Type B pancreatic cell (in vitro differentiated cells): ENCODE data around the gene PRSS57. TPM values are rescaled to one million over a fixed set of nuclear protein-coding genes. Genes with fewer than 3 reads are reported as not detected.

Source experiments
- DNase-seq: peaks from one replicate; pipeline ENCODE4 v3.0.0; 2021; ENCODE audit warnings: mixed read lengths; ENCODE audit not compliant: unreplicated experiment; ENCODE audit errors: extremely low spot score
- H3K27ac Mint-ChIP-seq: 2 replicates; pipeline ENCODE4 v1.8.0; 2021; ENCODE audit warnings: mild to moderate bottlenecking, mixed read lengths
- H3K27me3 Mint-ChIP-seq: 2 replicates; pipeline ENCODE4 v1.8.0; 2021; ENCODE audit warnings: mixed read lengths
- H3K36me3 Mint-ChIP-seq: 2 replicates; pipeline ENCODE4 v1.8.0; 2021; ENCODE audit warnings: mixed read lengths
- H3K4me1 Mint-ChIP-seq: one replicate; pipeline ENCODE4 v1.8.0; 2021; ENCODE audit warnings: mixed read lengths; ENCODE audit not compliant: unreplicated experiment
- H3K4me3 Mint-ChIP-seq: 2 replicates; pipeline ENCODE4 v1.8.0; 2021; ENCODE audit warnings: mild to moderate bottlenecking, mixed read lengths
- H3K9me3 Mint-ChIP-seq: 2 replicates; pipeline ENCODE4 v1.8.0; 2021; ENCODE audit warnings: mixed read lengths
- total RNA-seq: library from RNA; stranded (reverse); gene quantifications from 2 replicates; pipeline ENCODE4 v1.2.1, GENCODE V29; 2021; ENCODE audit warnings: low replicate concordance
- TF ChIP-seq, protein P1 (sequence below): fragments of 200-600 bp; sonication (generic); conservative IDR thresholded peaks from 2 replicates; pipeline ENCODE4 v1.5.0; 2021; ENCODE audit warnings: antibody characterized with exemption, mild to moderate bottlenecking

PRSS57 gene
- total RNA-seq, 1 donor from 2014 or later = not detected

DNA sequence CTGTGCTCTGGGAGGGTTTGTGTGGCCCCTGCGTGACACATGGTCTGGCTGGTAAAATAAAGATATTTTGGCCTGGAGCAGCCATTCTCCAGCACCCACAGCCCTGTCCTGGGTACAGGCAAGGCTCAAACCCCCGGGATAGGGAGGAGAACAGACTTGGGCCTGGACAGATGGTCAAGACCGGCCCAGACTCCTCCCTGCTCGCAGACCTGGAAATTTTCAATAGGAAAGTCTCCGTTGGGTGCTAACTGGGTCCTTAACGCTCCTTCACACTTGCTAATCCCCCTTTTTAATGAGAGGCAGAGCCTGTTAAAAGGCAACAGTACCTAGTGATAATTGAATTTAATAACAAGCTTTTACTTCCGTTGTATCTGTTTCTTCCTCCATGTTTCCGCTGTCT lies 16.0 kb upstream of the PRSS57 start:
- peak overlapping the region; percentile 74 for H3K4me3 Mint-ChIP-seq
- TF ChIP-seq, protein P1, sequence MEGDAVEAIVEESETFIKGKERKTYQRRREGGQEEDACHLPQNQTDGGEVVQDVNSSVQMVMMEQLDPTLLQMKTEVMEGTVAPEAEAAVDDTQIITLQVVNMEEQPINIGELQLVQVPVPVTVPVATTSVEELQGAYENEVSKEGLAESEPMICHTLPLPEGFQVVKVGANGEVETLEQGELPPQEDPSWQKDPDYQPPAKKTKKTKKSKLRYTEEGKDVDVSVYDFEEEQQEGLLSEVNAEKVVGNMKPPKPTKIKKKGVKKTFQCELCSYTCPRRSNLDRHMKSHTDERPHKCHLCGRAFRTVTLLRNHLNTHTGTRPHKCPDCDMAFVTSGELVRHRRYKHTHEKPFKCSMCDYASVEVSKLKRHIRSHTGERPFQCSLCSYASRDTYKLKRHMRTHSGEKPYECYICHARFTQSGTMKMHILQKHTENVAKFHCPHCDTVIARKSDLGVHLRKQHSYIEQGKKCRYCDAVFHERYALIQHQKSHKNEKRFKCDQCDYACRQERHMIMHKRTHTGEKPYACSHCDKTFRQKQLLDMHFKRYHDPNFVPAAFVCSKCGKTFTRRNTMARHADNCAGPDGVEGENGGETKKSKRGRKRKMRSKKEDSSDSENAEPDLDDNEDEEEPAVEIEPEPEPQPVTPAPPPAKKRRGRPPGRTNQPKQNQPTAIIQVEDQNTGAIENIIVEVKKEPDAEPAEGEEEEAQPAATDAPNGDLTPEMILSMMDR = no peak
- H3K36me3 Mint-ChIP-seq = peaks cover 5% of the 10 kb centered on the region
- no peaks in the 10 kb centered on the region for H3K27me3 Mint-ChIP-seq
- DNase-seq = no peak
- peak overlapping the region; percentile 8 for H3K27ac Mint-ChIP-seq
- H3K9me3 Mint-ChIP-seq = no peaks in the 10 kb centered on the region
- H3K4me1 Mint-ChIP-seq = peaks cover 10% of the 10 kb centered on the region

DNA sequence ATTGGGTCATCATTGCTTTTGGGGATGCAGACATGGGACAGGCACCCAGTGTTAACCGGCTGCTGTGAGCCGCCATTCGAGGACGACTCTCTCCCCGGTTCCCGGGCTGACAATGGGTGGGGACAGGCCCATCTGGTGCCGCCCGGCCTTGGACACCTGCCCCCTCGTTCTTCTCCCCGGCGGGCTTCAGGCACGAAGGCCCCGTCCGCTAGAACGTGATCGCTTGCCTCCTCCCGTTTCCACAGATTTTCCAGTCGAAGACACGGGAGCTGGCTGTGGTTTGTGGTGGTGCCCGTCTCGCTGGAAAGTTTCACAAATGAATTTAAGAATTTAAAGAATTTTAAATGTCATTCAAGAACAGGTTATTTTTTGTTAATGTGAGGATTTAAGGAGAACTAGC lies 15.5 kb upstream of the PRSS57 start:
- Mint-ChIP-seq H3K4me3 (peak overlapping the region; percentile 74), H3K36me3 (peaks cover 3% of the 10 kb centered on the region), H3K27ac (peak overlapping the region; percentile 8), H3K27me3 (no peaks in the 10 kb centered on the region), H3K4me1 (peaks cover 10% of the 10 kb centered on the region), H3K9me3 (no peaks in the 10 kb centered on the region)
- TF ChIP-seq, protein P1 = no peak
- no peak for DNase-seq

DNA sequence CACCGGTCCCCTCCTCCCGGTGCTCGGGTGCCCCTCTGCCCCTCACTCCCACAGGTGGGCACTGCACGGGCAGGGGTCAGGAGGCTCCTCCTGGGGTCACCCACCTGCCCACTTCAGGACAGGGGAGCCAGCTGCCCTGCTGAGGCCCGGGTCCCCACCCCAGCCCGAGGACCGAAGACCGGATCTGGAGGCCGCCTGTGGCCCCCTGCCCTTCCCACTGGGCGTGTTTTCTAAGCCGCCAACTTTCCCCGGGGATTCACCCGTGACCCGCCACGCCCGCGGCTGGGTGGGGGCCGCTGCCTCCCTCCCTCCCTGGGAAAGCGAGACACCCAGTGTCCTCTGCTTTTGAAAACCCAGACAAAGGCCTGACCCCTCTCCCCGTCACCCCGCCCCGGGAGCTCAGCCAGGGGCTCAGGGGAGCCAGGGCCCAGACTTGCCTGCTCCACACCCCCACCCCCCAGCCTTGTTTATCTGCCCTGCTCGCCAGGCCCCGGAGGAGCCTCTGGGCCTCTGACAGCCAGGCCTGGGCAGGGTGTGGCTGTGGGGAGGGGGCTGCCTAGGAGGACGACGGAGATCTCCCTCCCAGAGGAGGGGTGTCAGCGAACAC lies 14.8 kb upstream of the PRSS57 start:
- Mint-ChIP-seq H3K36me3 (no peaks in the 10 kb centered on the region), H3K27me3 (no peaks in the 10 kb centered on the region), H3K4me1 (peaks cover 10% of the 10 kb centered on the region), H3K27ac (no peak overlapping the region), H3K9me3 (no peaks in the 10 kb centered on the region), H3K4me3 (no peak overlapping the region)
- no peak for DNase-seq
- TF ChIP-seq, protein P1 = no peak

DNA sequence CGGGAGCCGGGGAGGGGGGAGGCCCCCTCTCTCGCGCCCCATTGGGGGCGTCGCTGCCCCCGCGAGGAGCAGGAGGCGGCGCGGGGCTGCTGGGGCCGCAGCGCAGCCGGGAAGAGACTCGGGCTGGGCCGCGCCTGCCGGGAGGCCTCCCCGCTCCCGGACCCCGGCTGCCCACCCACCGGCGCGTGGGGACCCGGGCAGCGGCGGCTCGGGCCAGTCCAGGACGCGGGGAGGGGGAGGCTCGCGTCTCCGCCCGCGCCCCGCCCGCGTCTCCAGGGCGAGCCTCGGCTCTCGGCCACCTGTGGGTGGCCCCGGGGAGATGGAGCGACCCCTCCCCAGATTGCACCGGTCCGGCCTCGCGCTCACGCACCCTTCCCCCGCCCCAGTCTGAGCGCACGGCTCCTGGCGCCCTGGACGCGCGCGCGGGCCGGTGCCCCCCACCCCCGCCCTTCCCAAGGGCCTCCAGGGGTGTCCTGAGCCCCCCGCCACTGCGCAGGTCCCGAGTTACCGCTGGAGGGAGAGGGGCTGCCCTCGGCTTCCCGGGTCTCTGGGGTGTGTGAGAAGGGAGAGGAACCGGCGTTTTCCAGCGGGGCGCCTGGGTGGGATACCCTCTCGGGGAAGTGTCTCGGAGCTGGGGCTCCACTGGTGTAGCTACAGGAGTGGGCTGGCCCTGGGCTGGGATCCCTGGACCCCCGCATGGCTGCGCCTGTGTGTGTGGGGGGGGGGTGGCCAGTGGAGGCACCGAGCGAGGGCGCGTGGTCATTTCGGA lies 14.1 kb upstream of the PRSS57 start:
- no peaks in the 10 kb centered on the region for H3K36me3 Mint-ChIP-seq
- peak overlapping the region; percentile 73 for H3K4me3 Mint-ChIP-seq
- H3K4me1 Mint-ChIP-seq = peaks cover 10% of the 10 kb centered on the region
- no peak for DNase-seq
- no peaks in the 10 kb centered on the region for H3K27me3 Mint-ChIP-seq
- no peaks in the 10 kb centered on the region for H3K9me3 Mint-ChIP-seq
- TF ChIP-seq, protein P1 = no peak
- H3K27ac Mint-ChIP-seq = no peak overlapping the region

DNA sequence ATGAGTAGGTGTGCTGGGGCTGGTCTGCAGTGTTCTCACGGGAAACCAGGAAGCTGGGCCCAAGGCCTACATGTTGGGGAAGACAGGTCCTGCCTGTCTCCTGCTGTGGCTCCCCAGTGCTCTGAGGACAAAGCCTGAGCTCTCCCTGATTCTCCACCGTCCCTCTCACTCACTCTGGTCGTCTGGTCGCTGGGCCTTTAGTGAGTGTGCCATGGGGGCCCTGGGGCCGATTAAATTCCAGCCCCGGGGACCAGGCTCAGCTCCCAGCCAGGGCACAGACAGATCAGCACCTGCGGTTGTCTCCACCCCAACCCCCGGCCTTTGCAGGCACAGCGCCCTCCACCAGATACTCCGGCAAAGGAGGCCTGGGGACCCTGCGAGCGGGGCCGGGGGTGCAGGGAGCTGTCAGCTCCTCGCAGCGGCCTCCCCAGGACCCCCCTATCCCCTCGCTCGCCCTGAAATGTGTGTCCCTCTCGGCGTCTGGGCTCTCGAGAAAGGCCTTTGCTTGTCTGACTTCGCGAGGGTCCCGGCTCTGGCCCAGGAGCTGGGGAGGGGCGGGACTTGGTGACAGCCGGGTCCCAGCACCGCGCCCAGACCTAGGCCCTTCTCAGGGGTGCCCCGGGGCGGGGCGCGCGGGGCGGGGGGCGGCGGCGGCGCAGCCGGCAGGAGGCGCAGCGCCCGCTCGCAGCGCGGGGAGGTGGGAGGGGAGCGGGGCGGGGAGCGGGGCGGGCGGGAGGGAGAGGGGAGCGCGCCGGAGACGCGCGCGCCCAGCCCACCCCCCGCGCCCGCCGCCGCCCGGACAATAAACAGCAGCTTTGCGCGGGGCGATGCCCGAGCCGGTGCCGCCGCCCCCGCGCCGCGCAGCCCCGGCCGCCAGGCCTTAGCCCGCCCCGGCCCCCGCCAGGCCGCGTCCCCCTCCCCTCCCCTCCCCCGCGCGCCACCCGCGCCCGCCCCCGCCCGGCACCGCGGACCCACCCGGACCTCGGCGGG lies 13.2 kb upstream of the PRSS57 start, which contains the start of gene PALM:
PALM (plus strand) TSS at position 782 of the 990 bp plus-strand sequence. CDS start 212 bp downstream, outside the sequence.
- Mint-ChIP-seq H3K9me3 (no peaks in the 10 kb centered on the region), H3K4me1 (peaks cover 10% of the 10 kb centered on the region), H3K4me3 (peak within 1 kb of the TSS; percentile 82), H3K36me3 (no peaks in the 10 kb centered on the region), H3K27ac (peak within 1 kb of the TSS; percentile 74), H3K27me3 (no peaks in the 10 kb centered on the region)
- no peak for DNase-seq
- TF ChIP-seq, protein P1 = peak; percentile 43
